ENCODE results near the gene COL6A1. TPM values are rescaled to one million over a fixed set of nuclear protein-coding genes. Genes with fewer than 3 reads are reported as not detected.

Gene COL6A1
- total and polyA plus RNA-seq, 2 of the 13 experiments (the other 11 are each of a cell fraction or from before 2014, with no cell fraction given), result 3.1 to 4.8 TPM

DNA sequence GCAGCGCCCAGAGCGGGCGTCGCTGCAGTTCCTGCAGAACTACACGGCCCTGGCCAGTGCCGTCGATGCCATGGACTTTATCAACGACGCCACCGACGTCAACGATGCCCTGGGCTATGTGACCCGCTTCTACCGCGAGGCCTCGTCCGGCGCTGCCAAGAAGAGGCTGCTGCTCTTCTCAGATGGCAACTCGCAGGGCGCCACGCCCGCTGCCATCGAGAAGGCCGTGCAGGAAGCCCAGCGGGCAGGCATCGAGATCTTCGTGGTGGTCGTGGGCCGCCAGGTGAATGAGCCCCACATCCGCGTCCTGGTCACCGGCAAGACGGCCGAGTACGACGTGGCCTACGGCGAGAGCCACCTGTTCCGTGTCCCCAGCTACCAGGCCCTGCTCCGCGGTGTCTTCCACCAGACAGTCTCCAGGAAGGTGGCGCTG lies 22.0 kb downstream of the COL6A1 start (continued):
- no peak for TF ChIP-seq CHD4 (IDR thresholded peaks at IDR 0.05; ENCODE audit: borderline replicate concordance, low read length)

DNA sequence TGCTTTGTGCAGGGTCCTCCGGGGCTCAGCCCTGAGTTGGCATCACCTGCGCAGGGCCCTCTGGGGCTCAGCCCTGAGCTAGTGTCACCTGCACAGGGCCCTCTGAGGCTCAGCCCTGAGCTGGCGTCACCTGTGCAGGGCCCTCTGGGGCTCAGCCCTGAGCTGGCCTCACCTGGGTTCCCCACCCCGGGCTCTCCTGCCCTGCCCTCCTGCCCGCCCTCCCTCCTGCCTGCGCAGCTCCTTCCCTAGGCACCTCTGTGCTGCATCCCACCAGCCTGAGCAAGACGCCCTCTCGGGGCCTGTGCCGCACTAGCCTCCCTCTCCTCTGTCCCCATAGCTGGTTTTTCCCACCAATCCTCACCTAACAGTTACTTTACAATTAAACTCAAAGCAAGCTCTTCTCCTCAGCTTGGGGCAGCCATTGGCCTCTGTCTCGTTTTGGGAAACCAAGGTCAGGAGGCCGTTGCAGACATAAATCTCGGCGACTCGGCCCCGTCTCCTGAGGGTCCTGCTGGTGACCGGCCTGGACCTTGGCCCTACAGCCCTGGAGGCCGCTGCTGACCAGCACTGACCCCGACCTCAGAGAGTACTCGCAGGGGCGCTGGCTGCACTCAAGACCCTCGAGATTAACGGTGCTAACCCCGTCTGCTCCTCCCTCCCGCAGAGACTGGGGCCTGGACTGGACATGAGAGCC lies 22.7 kb downstream of the COL6A1 start:
- Histone ChIP-seq H3K36me3 (replicated peaks in 1 of 2; ENCODE audit: control insufficient read depth in 1 of 2, insufficient read depth in 2 of 2, low read length in 2 of 2) (no peaks in the 10 kb centered on the region), H3K27ac (ENCODE audit: extremely low read length, insufficient read depth, low read length) (no peak overlapping the region), H4K20me1 (ENCODE audit: insufficient read depth, low read length) (no peaks in the 10 kb centered on the region), H3K4me1 (ENCODE audit: insufficient read depth, low read length) (no peaks in the 10 kb centered on the region), H3K4me3 (replicated peaks in 1 of 3; ENCODE audit: insufficient read depth in 1 of 3, low read depth in 2 of 3, low read length in 3 of 3) (no peak overlapping the region), H3K9ac (ENCODE audit: insufficient read depth, low read depth, low read length) (no peak overlapping the region), H3K79me2 (ENCODE audit: insufficient read depth, low read length) (no peaks in the 10 kb centered on the region), H3K9me3 (ENCODE audit: low read length) (no peaks in the 10 kb centered on the region), H3K27me3 (ENCODE audit: control insufficient read depth in 1 of 2, insufficient read depth in 2 of 2, low read length in 2 of 2) (no peaks in the 10 kb centered on the region; a peak in 1 of 5 replicates), H2AFZ (ENCODE audit: low read length) (no peak overlapping the region), H3K4me2 (ENCODE audit: low read depth, low read length) (no peak overlapping the region)
- in situ Hi-C loops (cut with HindIII; ENCODE audit: extremely low pct_ligation_motif_present, low pct_unique_long_range_greater_than_20kb) (no loop called here), intact Hi-C loops (cut with micrococcal nuclease; ENCODE audit: unreplicated experiment) (no loop called here)
- POLR2A ChIA-PET, result no interaction called here
- TF ChIP-seq LCORL (IDR thresholded peaks at IDR 0.05), result no peak
- TF ChIP-seq LCORL (CRISPR knock-in tag; IDR thresholded peaks at IDR 0.05), result no peak
- TF ChIP-seq ZNF572 (CRISPR knock-in tag; IDR thresholded peaks at IDR 0.05), result no peak
- no peak for TF ChIP-seq ZNF3 (CRISPR knock-in tag; IDR thresholded peaks at IDR 0.05)
- TF ChIP-seq, protein P1, sequence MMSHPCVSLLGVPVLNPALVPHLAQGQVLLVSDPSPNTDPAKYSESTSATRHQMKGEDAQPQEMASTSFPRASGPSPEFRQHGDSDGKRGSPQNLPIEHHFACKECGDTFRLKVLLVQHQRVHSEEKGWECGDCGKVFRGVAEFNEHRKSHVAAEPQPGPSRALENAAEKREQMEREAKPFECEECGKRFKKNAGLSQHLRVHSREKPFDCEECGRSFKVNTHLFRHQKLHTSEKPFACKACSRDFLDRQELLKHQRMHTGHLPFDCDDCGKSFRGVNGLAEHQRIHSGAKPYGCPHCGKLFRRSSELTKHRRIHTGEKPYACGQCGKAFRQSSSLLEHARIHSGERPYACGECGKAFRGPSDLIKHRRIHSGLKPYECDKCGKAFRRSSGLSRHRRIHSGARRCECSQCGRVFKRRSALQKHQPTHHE (CRISPR knock-in tag; IDR thresholded peaks at IDR 0.05; ENCODE audit: borderline replicate concordance), result no peak
- TF ChIP-seq SP4 (CRISPR knock-in tag; IDR thresholded peaks at IDR 0.05), result no peak
- CTCF ChIA-PET (ENCODE audit: low intra/inter-chr PET ratio, low total read pairs), result no interaction called here
- DNase-seq (ENCODE audit: low spot score), result no peak
- BruUV-seq (replicated peaks), result no TSS peak
- no peak for ATAC-seq
- FAIRE-seq, result no peak
- WGBS (ENCODE audit: low lambda C conversion rate), result 68% methylated on average over 12 of the region's 24 CpGs

Measured in HepG2 (cell line).